ENCODE measurements around the gene WIZ.

The WIZ gene

GRCh38 chr19:15378534-15379082 lies 71.1 kb downstream of the WIZ start:
- DNase-seq (ENCODE audit: low read depth in 2 of 3, low spot score in 2 of 3), result peak; percentile 13 to 31 (median 27)

- no peak for DNase-seq (ENCODE audit: low read depth in 2 of 3, low spot score in 2 of 3)
Measured at GRCh38 chr19:15374796-15375440, 74.8 kb downstream of the WIZ start.

DNA sequence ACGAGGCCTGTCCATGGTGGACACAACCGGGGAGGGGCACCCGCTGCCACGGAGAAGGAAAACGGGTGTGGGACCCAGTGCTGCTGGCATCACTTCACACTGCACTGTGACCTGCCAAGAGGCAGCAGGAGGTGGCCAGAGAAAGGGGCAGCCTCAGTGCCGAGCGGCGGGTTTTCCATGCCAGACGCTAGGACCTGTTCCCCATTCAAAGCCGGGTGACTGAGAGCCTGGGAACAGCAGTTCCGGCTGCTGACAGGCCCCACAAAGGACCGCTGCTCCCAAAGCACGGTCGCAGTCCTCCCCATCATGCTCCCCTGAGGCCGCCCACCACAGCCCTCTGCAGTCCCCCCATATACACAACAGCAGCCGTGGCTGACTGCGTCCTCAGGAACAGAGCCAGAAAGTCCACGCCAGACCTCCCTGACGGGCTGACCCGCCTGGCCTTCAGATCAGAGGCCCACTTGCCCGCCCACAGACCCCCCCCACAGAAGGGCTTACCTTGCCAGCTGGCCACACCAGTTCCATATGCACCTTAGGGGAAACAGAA lies 75.6 kb downstream of the WIZ start:
- no peak for DNase-seq (ENCODE audit: low read depth in 2 of 3, low spot score in 2 of 3)

DNA sequence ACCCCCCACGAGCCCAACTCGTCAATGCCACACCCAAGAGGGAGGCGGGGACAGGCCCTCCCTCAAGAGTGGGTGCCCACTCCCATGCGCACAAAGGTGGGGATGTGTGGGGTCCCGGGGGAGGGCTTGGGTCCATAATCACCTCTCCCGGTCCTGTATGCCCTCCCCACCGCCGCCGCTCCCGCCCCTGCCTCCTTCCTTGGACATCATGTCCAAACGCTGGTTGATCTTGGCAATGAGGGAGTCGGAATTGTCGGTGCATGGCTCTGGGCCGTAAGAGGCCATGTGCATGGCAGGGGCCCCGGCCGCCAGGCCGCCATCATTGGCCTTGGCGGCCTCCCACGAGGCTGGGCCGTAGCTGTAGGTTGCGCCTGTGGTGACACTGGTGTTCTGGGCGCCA lies 76.1 kb downstream of the WIZ start:
- no peak for DNase-seq (ENCODE audit: low read depth in 2 of 3, low spot score in 2 of 3)

DNA sequence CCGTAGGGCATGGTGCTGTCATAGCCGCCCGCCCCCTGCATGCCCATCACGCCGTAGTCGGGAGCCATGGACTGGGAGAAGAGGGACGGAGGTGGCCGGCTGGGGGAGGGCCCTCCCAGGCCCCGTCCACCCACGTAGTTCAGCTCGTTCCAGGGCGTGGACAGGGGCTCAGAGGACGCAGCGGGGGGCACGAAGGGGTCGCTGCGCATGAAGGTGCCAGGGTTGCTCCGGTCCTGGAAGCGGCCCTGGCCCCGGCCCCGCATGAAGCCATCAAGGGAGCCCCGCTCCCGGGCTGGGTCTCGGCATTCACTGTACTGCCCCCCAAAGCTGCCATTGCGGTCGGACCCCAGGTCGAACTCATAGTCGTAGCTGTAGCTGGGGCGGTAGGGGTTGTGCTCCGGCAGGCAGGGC lies 76.9 kb downstream of the WIZ start:
- DNase-seq (ENCODE audit: low read depth in 2 of 3, low spot score in 2 of 3), result no peak

DNA sequence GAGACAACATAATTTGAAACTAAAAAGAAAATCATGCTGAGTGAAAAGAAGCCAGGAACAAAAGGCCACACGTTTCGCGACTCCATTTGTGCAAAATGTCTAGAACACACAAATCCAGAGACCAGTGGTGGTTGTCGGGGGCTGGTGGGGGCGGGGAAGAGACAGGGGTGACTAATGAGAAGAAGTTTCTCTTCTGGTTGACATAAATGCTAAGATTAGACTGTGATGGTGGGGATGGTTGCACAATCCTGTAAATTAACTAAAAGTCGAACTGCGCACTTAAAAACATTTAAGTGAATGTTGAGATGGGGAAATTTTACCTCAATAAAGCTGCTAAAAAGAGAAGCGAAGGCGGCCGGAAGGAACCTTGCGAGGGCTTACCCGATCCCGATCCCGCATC lies 77.3 kb downstream of the WIZ start:
- DNase-seq (ENCODE audit: low read depth in 2 of 3, low spot score in 2 of 3), result no peak

GRCh38 chr19:15371786-15372380 lies 77.9 kb downstream of the WIZ start:
- no peak for DNase-seq (ENCODE audit: low read depth in 2 of 3, low spot score in 2 of 3)

DNA sequence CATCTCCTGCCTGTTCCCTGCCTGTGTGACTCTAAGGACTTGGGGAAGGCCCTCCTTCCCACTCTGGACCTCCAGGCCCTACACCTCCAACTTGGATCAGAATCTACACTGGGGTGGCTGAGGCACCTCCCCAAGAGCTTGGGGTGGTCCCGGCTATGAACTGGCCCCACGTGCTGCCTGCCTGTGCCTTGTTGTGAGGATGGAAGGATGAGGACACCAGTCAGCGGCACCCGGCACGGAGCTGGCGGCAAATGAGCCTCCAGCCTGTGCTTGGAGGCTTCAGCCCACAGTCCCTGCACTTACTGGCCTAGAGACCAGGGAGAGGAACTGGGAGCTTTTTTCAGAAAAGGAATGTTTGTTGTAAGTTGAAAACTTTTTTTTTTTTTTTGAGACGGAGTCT lies 78.6 kb downstream of the WIZ start:
- DNase-seq (ENCODE audit: low read depth in 2 of 3, low spot score in 2 of 3), result no peak
